HL-60/S4 treated with phorbol 12-myristate 13-acetate at 8.2 ng/mL for 4 days and 3 days (cell line): ENCODE measurements around the gene PDAP1.
"Not testable (repeated sequence)": the region's sequence is repeated elsewhere in the genome, so short reads cannot be mapped to it uniquely, and the experiment has no call there.

Experiments
- in situ Hi-C: fragments of 300-500 bp; cut with MboI; formaldehyde crosslinking; loops from 2 replicates; pipeline ENCODE4 v1.15.0; 2022; ENCODE audit warnings: low sequenced_read_pairs

PDAP1 gene

GRCh38 chr7:99355098-99355497, 53.3 kb downstream of the PDAP1 start:
- in situ Hi-C loops = no loop called here

DNA sequence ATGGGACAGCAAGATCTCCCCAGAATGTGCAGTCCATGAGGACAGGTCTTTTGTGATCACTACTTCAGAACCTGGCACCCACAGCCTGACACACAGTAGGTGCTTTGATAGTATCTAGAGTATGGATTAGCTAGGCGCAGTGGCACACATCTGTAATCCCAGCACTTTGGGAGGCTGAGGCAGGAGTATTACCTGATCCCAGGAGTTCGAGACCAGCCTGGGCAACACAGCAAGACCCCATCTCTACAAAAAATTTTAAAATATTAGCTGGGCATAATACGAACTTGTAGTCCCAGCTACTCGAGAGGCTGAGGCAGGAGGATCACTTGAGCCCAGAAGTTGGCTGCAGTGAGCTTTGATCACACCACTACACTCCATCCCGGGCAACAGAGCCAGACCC, 56.1 kb downstream of the PDAP1 start:
- in situ Hi-C loops = no loop called here

DNA sequence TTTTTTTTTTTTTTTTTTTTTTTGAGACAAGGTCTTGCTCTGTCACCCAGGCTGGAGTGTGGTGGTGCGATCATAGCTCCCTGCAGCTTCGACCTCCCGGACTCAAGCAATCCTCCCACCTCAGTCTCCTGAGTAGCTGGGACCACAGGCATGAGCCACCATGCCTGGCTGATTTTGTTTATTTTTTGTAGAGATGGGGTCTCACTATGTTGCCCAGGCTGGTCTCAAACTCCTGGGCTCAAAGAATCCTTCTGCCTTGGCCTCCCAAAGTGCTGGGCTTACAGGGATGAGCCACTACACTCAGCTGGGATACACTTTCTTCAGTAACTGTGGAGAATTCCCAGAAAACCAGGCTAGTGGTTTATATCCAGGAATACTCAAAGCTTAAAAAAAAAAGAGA, 57.8 kb downstream of the PDAP1 start:
- in situ Hi-C loops = not testable (repeated sequence)
